Fibroblast of mammary gland (primary cell): Measurements from ENCODE around the gene IL12B.
A peak's percentile ranks its signal among the peaks of the same experiment; 100 is the strongest.

ENCODE experiments used
- DNase-seq: peaks from one replicate; pipeline ENCODE4 v3.0.0-alpha.2; 2010; ENCODE audit warnings: low read depth
- H3K4me3 ChIP-seq: 2 replicates; pipeline ENCODE4 v1.5.1; 2011; ENCODE audit warnings: low read depth, mild to moderate bottlenecking, low read length, moderate library complexity; ENCODE audit not compliant: control insufficient read depth
- TF ChIP-seq, protein P1 (sequence below): conservative IDR thresholded peaks from 2 replicates; pipeline ENCODE4 v1.5.1; 2011; ENCODE audit warnings: low read depth, low read length, inconsistent platforms; ENCODE audit not compliant: control insufficient read depth, insufficient read depth

Gene IL12B

DNA sequence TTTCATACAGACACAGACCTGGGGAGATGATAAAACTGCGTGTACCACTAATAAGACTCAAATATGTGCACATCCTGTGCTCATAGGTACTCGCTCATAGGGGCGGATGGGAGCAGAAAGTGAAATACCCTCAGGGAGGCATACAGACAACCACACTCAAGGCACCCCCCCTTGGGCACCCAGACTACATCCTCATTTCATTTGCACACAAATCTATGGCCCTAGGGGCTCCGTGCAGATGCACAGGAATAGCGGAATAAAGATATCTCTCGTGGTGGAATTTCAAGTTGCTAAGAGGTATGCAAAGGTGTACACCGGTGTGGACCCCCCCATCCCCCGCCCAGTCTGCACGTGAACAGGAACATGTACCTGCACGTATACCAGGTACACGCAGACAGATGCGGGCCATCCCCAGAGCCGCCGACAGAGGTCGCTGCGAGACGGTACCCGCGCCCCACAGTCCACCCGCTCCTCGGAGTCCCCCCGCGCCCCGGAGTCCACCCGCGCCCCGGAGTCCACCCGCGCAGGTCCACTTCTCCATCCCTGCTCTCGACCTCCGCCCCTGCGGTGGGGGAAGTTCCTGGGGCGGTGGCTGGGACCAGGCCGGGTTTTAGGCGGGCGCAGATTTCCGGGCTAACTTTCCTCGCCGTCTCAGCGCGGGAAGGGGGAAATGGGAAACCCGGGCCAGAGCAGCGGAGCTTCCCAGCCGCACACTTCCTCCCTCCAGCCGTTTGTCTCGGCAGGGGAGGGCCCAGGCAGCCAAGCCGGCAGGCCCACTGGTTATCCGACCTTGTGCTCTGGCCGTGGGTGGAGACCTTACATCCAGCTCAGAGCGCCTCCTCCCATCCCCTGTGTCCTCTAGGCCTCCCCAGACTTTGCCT lies 1.0 kb upstream of the IL12B start:
- TF ChIP-seq, protein P1, sequence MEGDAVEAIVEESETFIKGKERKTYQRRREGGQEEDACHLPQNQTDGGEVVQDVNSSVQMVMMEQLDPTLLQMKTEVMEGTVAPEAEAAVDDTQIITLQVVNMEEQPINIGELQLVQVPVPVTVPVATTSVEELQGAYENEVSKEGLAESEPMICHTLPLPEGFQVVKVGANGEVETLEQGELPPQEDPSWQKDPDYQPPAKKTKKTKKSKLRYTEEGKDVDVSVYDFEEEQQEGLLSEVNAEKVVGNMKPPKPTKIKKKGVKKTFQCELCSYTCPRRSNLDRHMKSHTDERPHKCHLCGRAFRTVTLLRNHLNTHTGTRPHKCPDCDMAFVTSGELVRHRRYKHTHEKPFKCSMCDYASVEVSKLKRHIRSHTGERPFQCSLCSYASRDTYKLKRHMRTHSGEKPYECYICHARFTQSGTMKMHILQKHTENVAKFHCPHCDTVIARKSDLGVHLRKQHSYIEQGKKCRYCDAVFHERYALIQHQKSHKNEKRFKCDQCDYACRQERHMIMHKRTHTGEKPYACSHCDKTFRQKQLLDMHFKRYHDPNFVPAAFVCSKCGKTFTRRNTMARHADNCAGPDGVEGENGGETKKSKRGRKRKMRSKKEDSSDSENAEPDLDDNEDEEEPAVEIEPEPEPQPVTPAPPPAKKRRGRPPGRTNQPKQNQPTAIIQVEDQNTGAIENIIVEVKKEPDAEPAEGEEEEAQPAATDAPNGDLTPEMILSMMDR = peak; percentile 57

DNA sequence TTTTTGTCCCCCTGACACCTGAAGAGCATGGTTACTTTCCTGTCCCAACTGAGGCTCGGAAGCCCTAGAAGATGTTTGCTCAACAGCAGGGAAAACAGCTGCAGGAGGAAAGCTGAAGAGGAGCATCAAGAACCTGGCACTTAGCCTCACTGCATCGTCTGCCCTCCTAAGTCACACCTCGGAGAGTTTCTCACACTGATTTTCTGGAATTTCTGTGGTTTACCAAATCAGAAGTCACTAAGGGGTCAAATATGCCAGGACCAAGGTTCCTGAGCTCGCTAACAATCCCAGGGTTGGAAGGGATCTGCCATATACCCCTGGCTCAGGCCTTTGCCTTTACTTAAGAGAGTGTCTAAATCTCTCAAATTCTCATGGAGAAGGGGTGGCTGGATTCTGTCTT lies 5.3 kb downstream of the IL12B start:
- no peak overlapping the region for H3K4me3 ChIP-seq
- TF ChIP-seq, protein P1 = no peak
- DNase-seq = no peak

More for the DNA sequence above, 1.0 kb upstream of the IL12B start:
- DNase-seq = peak; percentile 45
- peak overlapping the region; percentile 47 for H3K4me3 ChIP-seq

DNA sequence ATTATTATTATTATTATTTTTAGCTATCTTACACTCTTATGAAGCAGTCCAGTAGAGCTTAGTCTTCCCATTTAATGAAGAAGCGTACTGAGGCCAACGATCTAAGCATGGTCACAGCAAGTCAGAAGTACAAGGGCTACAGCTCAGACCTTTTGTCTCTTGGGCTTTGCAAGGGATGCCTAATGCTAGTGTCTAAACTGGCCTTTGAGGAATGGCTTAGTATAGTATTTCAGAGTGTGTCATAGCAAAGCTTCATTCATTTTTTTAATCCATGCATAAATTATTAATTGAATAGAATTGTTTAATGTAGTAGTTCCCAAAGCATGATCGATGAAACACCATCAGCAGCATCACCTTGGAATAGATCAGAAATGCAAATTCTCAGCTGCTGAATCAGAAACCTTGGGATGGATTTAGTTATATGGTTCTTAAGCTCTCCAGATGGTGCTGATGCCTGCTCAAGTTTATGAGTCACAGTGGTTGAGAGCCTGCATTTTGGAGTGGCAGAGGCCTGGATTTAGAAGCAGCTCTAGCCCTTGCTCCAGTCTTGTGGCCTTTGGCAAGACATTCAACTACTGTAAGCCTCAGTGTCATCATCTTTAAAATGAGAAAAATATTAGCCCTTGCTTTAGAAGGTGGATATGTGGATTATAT lies 6.1 kb downstream of the IL12B start:
- TF ChIP-seq, protein P1 = no peak
- no peak overlapping the region for H3K4me3 ChIP-seq
- peak; percentile 91 for DNase-seq

DNA sequence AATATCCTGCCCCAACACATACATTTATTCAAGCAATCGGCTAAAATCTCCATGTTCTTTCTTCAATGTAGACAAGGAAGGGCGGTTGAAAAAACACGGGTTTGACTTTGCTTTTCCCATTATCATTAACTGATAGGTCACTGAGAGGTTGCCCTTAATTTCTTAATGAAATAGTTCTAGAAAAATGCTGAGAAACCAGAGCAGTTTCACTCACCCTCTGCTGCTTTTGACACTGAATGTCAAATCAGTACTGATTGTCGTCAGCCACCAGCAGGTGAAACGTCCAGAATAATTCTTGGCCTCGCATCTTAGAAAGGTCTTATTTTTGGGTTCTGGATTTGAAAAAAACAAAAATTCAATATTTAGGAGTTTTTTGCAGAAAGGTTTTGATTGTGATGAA lies 8.1 kb downstream of the IL12B start:
- DNase-seq = no peak
- no peak overlapping the region for H3K4me3 ChIP-seq
- TF ChIP-seq, protein P1 = no peak

DNA sequence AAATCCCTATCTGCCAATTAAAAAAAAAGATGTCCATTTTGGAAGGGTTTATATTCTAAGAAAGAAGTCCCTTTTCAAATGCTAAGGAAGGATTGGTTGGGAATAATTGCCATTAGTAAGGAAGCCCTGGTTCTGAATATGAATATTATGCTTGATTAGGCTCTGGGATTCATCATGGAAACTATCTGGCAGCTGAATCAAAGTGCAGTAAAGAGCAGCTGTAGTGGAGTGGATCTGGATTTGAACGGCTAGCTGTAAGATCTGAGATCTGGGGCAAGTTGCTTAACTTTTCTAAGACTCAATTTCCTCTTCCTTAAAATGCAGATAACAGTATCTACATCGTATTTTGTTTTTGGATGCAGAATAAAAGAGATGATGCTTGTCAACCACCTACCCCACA lies 10.5 kb downstream of the IL12B start:
- DNase-seq = no peak

DNA sequence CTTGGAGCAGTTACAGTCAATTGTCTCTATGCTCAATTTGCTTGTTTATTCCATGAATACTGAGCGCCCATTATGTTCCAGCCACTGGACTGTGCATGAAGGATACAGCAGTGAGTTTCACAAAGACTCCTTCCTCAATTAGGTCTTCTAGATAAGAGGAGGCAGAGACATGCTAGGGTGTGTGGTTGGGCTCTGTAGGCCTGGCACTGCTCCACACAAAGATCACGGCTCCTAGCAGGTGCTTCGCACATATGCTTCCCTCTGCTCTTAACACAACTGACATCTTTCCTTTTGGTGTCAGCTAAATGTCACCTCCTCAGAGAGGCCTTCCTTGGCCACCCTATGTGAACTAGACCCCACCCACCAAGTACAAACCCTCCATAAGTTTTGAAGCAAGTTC lies 10.9 kb downstream of the IL12B start:
- TF ChIP-seq, protein P1 = no peak
- no peak for DNase-seq
- H3K4me3 ChIP-seq = no peak overlapping the region

More for the DNA sequence above, 10.5 kb downstream of the IL12B start:
- no peak overlapping the region for H3K4me3 ChIP-seq
- TF ChIP-seq, protein P1 = no peak
